Upper lobe of left lung (tissue), 4 donors: Measurements from ENCODE around the gene MRPL14.

ENCODE experiments used
- POLR2A ChIP-seq, 4 donors: fragments of 450-650 bp; IDR thresholded peaks; one replicate each; pipeline ENCODE4 v1.5.1; 2016 to 2017; ENCODE audit warnings: antibody characterized with exemption in 4 of 4, mild to moderate bottlenecking in 2 of 4
- POLR2AphosphoS5 ChIP-seq, 2 donors: sonication (generic); formaldehyde crosslinking; IDR thresholded peaks; one replicate each; pipeline ENCODE4 v1.5.1; 2017; ENCODE audit warnings: antibody characterized with exemption in 2 of 2
- TF ChIP-seq, protein P1 (sequence below), 6 experiments: fragments of 450-650 bp in 4 of 6; fragments of 200-600 bp in 2 of 6; sonication (generic) in 2 of 6; IDR thresholded peaks; one replicate each; pipeline ENCODE4 v1.5.1; 2016 to 2019; ENCODE audit warnings: antibody characterized with exemption in 6 of 6

DNA sequence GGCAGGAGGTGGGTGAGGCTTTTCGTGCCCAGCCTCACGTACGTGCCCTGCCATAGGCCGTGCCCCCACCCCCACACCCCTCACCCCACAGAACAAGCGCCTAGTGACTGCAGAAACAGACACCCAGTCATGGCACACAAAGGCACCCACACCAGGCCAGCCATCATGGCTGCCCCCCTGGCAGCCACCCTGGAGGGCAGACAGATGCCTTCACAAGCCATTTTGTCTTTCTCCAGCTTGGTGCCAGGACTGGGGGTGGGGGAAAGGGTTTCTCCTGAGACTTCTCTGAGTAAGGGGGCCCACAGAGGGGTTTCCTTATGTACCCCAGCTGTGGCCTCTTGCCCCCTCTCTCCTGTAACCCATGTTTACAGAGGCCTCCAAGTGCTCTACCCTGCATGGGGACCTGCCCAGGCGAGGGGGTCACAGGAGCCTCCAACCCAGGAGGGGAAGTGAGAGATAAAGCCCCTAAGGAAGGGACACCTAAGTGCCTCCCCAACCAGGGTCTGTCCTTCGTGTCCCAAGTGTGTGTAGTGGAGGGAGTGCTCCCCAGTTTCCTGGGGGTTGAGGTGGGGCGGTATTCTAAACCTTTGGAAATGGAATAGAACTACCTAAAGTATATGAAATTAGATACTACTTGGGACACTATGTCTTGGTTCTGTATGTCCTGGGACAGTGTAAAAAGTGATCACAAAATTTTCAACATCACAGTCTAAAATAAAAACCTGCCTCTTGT, 49.9 kb downstream of the MRPL14 start:
- TF ChIP-seq, protein P1, sequence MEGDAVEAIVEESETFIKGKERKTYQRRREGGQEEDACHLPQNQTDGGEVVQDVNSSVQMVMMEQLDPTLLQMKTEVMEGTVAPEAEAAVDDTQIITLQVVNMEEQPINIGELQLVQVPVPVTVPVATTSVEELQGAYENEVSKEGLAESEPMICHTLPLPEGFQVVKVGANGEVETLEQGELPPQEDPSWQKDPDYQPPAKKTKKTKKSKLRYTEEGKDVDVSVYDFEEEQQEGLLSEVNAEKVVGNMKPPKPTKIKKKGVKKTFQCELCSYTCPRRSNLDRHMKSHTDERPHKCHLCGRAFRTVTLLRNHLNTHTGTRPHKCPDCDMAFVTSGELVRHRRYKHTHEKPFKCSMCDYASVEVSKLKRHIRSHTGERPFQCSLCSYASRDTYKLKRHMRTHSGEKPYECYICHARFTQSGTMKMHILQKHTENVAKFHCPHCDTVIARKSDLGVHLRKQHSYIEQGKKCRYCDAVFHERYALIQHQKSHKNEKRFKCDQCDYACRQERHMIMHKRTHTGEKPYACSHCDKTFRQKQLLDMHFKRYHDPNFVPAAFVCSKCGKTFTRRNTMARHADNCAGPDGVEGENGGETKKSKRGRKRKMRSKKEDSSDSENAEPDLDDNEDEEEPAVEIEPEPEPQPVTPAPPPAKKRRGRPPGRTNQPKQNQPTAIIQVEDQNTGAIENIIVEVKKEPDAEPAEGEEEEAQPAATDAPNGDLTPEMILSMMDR (IDR thresholded peaks at IDR 0.05): no peak
- no peak for TF ChIP-seq POLR2A (IDR thresholded peaks at IDR 0.05)
- TF ChIP-seq POLR2AphosphoS5 (IDR thresholded peaks at IDR 0.05): no peak
